ELR (cell line): Measurements from ENCODE around the gene SNTG2.
"Not testable (repeated sequence)": the region's sequence is repeated elsewhere in the genome, so short reads cannot be mapped to it uniquely, and the experiment has no call there.

Experiments
- DNase-seq: peaks from one replicate; pipeline ENCODE4 v3.0.0-alpha.2; 2015; ENCODE audit warnings: low read depth

Gene SNTG2

DNA sequence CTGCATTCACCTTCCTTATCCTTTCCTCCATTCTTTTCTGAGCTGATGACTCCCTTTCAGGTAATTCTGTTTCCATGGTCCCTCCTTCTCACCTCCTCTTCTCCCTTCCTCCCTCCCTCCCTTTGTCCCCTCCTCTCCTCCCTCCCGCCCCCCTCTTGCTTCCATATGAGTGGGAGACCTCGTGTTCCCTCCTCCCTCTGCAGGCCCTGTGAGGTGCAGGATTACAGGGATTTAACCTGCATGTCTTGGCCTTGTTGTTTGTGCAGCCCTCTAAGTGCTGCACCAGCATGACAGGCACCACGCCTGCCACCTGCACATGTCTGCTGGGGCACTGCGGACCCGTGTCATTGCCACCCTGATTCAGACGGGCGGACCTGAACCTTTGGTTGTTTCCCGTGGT, 103.1 kb downstream of the SNTG2 start:
- no peak for DNase-seq

DNA sequence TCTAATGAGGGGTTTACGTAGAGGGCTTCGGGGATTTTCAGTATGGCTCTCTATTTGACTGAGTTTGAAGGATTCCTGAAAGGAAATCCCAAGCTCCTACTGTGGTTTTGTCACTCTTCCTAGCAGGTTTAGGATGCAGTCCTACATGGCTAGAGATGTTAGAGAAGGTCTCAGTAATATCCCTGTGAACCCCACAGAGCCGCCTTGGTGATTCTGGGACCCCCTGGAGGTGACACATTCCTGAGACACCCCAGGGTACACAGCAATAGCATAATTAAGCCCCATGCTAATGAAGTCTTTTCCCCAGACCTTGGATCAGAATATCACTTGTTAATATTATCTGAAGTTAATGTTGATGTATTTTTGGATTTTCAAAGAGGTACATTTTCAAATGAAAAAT, 103.8 kb downstream of the SNTG2 start:
- no peak for DNase-seq

DNA sequence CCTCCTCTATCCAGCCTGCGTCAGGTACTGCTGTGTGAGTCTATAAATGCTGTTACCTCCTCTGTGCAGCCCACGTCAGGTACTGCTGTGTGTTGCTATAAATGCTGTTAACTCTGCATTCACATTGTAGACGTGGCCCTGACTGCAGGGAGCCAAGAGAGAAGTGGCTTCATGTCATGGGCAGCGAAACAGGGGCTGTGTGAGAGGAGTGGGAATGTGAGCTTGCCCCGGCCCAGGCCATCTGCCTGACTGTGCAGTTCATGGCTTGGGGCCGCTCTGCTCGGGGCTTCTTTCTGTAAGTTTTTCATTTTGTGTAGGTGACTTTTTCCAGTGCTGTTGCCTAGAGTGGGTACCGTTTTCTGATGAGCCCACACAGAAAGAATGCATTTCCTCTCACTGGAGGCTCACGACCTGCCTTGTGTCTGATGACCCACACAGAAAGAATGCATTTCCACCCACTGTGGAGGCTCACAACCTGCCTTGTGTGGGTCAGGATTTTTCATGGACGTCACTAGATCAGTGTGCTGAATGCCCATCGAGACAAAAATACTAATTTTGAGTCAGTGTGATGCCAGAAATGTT, 104.5 kb downstream of the SNTG2 start:
- peak; percentile 88 for DNase-seq

- DNase-seq, result no peak
These were observed 109.7 kb downstream of the SNTG2 start for GRCh38 chr2:1060372-1060771.

GRCh38 chr2:1060987-1061386, 110.3 kb downstream of the SNTG2 start:
- DNase-seq, result no peak

DNA sequence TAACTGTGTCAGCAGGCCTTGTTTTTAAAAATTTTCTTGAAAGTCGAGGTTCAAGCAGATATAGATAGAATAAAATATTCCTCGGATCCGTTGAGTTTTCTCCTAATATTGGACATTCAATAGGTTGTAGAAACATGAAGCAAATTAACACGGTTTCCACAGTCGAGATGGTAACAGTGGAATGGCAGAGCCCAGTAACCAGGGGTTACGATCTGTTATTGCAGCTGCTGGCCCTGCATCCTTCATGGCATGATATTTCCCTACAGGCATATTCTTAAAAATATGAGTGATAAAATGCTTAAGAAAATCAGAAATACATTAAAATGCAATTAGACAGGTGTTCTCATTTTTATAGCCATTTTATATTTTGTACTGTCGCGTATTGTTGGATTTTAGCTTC, 117.6 kb downstream of the SNTG2 start:
- DNase-seq, result no peak

GRCh38 chr2:1068822-1069221, 118.2 kb downstream of the SNTG2 start:
- no peak for DNase-seq

DNA sequence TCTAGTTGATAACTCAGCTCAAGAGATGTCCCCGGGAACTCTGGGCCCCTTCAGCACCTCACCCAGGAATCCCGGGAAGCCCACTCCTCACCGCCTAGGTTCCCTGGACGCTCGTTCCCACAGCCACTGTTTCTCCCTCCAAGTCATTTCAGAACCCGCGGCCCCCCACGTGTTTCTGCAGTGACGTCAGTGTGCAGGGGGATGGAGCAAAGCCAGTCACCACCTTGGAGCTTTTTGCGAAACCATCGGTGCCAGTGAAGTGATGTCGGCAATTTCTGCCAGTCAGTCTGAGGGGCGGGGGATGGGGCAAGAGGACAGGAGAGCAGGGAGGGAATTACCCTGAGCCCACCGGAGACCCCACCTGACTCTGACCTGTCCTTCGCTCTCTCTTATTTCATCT, 119.2 kb downstream of the SNTG2 start:
- no peak for DNase-seq

- no peak for DNase-seq
These were observed 120.0 kb downstream of the SNTG2 start for GRCh38 chr2:1070601-1071000.

- no peak for DNase-seq
These were observed 121.0 kb downstream of the SNTG2 start for GRCh38 chr2:1071650-1072049.

GRCh38 chr2:1072250-1072649, 121.6 kb downstream of the SNTG2 start:
- DNase-seq, result no peak

DNA sequence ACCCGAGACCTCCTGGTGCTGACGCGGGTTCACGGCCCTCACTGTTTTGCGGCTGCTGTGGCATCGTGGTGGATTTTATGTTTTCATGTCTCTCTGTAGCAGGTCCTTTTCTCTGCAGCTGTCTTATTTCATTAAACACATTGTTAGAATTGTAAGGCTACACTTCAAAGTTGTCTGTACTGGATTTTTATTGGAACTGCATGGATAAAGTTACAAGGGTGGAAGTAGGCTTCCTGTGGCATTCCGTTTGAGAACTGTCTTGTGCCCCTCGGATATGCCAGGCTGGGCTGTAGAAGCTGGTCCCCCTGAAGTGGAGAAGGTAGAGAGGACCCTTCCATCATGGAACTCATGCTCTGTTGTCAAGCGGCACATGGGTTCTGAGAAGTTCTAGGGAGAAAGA, 127.3 kb downstream of the SNTG2 start:
- no peak for DNase-seq

- DNase-seq, result no peak
These were observed 127.7 kb downstream of the SNTG2 start for GRCh38 chr2:1078326-1078725.

- no peak for DNase-seq
These were observed 129.5 kb downstream of the SNTG2 start for GRCh38 chr2:1079873-1080799.

GRCh38 chr2:1081451-1082225, 131.0 kb downstream of the SNTG2 start:
- no peak for DNase-seq

GRCh38 chr2:1082456-1083205, 132.0 kb downstream of the SNTG2 start:
- DNase-seq, result no peak

- peak; percentile 27 for DNase-seq
These were observed 137.7 kb downstream of the SNTG2 start for GRCh38 chr2:1088192-1088860.

DNA sequence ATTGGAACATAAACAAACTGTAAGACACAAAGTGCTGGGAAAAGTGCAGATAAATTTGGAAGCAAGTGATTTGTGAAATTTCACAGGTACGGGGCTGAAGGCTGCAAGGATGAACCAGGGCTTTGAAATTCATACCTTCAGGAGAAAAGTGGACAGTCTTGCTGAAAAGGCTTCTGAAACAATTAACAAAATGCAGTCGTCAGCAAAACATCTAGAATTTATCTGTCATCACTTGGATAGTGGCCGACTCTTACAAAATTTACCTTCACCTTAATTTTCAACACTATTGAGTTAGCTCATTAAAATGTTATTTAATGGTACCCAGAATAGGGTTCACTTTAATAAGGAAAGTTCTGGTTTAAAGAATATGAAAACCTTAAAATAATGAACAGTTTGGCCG, 138.3 kb downstream of the SNTG2 start:
- DNase-seq, result no peak

DNA sequence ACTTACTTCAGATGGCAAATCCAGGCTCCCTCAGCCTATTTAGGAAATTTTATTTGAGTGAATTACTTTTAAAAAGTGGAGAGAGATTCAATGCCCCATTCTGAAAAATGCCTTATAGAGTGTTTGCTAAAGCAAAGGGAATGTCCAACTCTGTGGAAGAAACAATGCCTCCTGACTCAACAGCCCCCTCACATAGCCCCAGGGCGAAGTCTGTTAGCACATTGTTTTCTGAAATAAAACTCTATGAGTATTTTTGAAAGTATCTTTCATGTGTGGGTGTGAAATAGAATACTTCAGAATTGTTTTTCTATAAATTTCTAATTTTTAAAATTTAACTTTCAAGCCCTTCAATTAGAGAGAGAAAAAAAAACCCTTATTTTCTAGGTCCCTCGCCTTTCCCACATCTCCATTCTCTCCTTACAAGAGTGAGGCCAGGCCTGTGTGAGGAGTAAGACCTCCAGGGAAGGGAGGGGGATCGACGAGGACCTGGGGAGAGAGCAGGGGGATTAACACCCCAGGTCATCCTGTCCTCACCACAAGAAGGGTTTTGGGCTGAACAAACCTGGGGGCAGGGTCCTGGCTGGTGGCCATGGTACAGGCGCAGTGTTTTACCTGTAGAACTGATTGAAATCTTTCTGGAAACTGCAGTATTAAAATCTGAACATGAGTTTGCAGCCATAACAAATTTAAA, 141.4 kb downstream of the SNTG2 start:
- peak; percentile 68 for DNase-seq

DNA sequence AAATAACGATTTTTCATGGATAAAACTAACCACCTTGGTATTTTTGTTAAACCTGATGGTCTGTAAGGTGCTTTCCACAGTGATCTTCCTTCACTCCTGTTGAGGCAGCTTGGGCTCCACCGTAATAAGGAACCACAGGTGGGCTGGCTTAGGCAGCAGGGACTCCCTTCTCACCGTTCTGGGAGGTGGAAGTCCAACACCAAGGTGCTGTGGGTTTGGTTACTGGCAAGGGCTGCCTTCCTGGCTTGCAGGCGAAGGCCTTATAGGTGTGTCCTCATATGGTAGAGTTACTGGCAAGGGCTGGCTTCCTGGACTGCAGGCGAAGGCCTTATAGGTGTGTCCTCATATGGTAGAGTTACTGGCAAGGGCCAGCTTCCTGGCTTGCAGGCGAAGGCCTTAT, 143.0 kb downstream of the SNTG2 start:
- DNase-seq, result not testable (repeated sequence)

DNA sequence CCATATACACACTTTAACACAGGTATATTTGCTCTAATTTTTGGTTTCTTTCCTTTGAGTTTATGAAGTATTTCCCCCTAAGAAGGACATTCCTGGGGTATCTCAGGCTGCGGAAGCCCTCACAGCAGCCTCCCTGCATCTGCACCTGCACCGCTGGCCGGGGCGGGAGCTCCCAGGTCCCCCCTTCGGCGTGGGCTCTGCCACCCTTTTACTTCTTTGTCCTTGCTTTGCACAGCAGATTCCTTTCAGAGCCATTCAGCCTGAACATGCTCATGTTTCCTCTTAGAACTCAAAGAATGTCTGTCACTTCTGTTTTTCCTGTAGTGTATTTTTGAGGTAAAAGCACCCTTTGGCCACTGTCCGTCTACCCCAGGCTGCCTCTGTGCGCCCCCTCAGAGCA, 146.5 kb downstream of the SNTG2 start:
- no peak for DNase-seq
